Sigmoid colon (tissue), 7 donors: ENCODE data around the gene FOXQ1. TPM values are rescaled to one million over a fixed set of nuclear protein-coding genes. Genes with fewer than 3 reads are reported as not detected.

ENCODE experiments used
- DNase-seq: peaks from one replicate; pipeline ENCODE4 v3.0.0-alpha.2; 2019
- H3K27ac ChIP-seq, 4 donors: fragments of 200-600 bp; sonication (generic); one replicate each; pipeline ENCODE4 v1.5.1; 2016 to 2019; ENCODE audit warnings: mild to moderate bottlenecking in 1 of 4
- H3K27me3 ChIP-seq, 3 donors: fragments of 200-600 bp; sonication (generic); one replicate each; pipeline ENCODE4 v1.5.1; 2019; ENCODE audit warnings: mild to moderate bottlenecking in 1 of 3
- H3K36me3 ChIP-seq, 4 donors: fragments of 200-600 bp; sonication (generic); one replicate each; pipeline ENCODE4 v1.5.1; 2016 to 2019
- H3K4me1 ChIP-seq, 4 donors: fragments of 200-600 bp; sonication (generic); one replicate each; pipeline ENCODE4 v1.5.1; 2017 to 2019
- H3K4me3 ChIP-seq, 4 donors: fragments of 200-600 bp; sonication (generic); one replicate each; pipeline ENCODE4 v1.5.1; 2017 to 2019; ENCODE audit warnings: mild to moderate bottlenecking in 2 of 4, moderate library complexity in 1 of 4
- H3K9me3 ChIP-seq, 4 donors: fragments of 200-600 bp in 3 of 4; sonication (generic) in 3 of 4; one replicate each; pipeline versions ENCODE4 v1.5.1 to v1.6.1; 2013 to 2019
- CTCF ChIP-seq, 4 experiments: fragments of 450-650 bp in 3 of 4; fragments of 200-600 bp in 1 of 4; IDR thresholded peaks; one replicate each; pipeline ENCODE4 v1.5.1; 2016 to 2019; ENCODE audit warnings: antibody characterized with exemption in 4 of 4, mild to moderate bottlenecking in 3 of 4, moderate library complexity in 2 of 4
- EP300 ChIP-seq, 4 donors: sonication (generic); formaldehyde crosslinking; IDR thresholded peaks; one replicate each; pipeline ENCODE4 v1.6.1; 2017; ENCODE audit warnings: antibody characterized with exemption in 4 of 4
- POLR2A ChIP-seq, 2 donors: fragments of 450-650 bp; IDR thresholded peaks; one replicate each; pipeline ENCODE4 v1.6.1; 2016; ENCODE audit warnings: antibody characterized with exemption in 2 of 2, mild to moderate bottlenecking in 2 of 2, moderate library complexity in 2 of 2
- POLR2AphosphoS5 ChIP-seq, 4 donors: sonication (generic); formaldehyde crosslinking; IDR thresholded peaks; one replicate each; pipeline ENCODE4 v1.6.1; 2017; ENCODE audit warnings: antibody characterized with exemption in 4 of 4
- WGBS, 2 donors: extraction: QIAGEN DNeasy Blood & Tissue Kit; methylation state at CpG; one replicate each; pipeline ENCODE4 v1.1.7; 2013; 5-methylcytosine and 5-hydroxymethylcytosine counted together
- intact Hi-C: fragments of 100-400 bp; cut with DNase I; formaldehyde crosslinking; loops from one replicate; pipeline ENCODE4 v1.15.1; 2023
- polyA plus RNA-seq, 3 donors: library from polyadenylated mRNA; stranded (reverse); fragments of 200-250 nt; gene quantifications; one replicate each; pipeline ENCODE4 v1.2.3, GENCODE V29; 2013
- total RNA-seq, 4 donors: library from RNA; depleted of rRNA; stranded (reverse); fragments of >200 nt; gene quantifications; one replicate each; pipeline ENCODE4 v1.1.0, GENCODE V29; 2016
- donor health status: healthy with polysubstance abuse.
- donor health status: Bipolar disorder and iron deficiency.
- donor health status: healthy.

The FOXQ1 gene
- total and polyA plus RNA-seq, 7 donors, result 0.33 to 0.60 (median 0.34) TPM; not detected in 4

GRCh38 chr6:1296542-1296941, 15.4 kb upstream of the FOXQ1 start:
- TF ChIP-seq POLR2A (IDR thresholded peaks at IDR 0.05), result no peak
- no peak for TF ChIP-seq POLR2AphosphoS5 (IDR thresholded peaks at IDR 0.05)
- no peak for TF ChIP-seq CTCF (IDR thresholded peaks at IDR 0.05)
- H3K27ac ChIP-seq, result no peak overlapping the region
- DNase-seq, result no peak
- H3K9me3 ChIP-seq, result peaks cover 0 to 3% (median 0%) of the 10 kb centered on the region in 4 donors
- 62 to 75% methylated on average over 4 of the region's 4 CpGs for WGBS, 2 donors
- H3K4me1 ChIP-seq, result peaks cover 0 to 22% (median 9%) of the 10 kb centered on the region in 4 donors
- H3K36me3 ChIP-seq, result no peaks in the 10 kb centered on the region
- H3K4me3 ChIP-seq, result no peak overlapping the region
- intact Hi-C loops, result no loop called here
- no peaks in the 10 kb centered on the region for H3K27me3 ChIP-seq

DNA sequence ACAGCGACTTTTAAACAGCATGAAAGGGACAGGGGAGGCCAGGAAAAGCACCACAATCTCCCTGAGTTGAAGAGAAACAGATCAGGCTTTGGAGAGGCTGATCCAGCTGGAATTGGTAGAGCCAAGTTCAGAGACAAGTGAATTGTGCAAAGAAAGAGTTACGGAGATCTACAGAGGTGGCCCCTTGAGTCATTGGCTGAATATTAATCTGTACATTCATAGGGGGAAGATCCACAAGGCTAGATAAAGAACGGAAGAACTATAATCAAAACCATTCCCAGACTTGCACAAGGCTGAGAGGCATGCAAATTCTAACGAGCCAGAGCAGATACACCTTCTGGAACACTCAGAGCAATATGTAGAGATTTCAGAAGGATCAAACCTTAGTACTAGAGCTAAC, 14.2 kb upstream of the FOXQ1 start:
- 66 to 74% methylated on average over 4 of the region's 4 CpGs for WGBS, 2 donors
- intact Hi-C loops, result no loop called here

GRCh38 chr6:1298768-1299167, 13.1 kb upstream of the FOXQ1 start:
- Histone ChIP-seq H3K4me3 (no peak overlapping the region), H3K36me3 (no peaks in the 10 kb centered on the region), H3K27me3 (no peaks in the 10 kb centered on the region), H3K9me3 (peaks cover 0 to 3% (median 0%) of the 10 kb centered on the region in 4 donors), H3K27ac (no peak overlapping the region), H3K4me1 (peaks cover 0 to 22% (median 9%) of the 10 kb centered on the region in 4 donors)
- TF ChIP-seq CTCF (IDR thresholded peaks at IDR 0.05), result no peak
- no peak for TF ChIP-seq EP300 (IDR thresholded peaks at IDR 0.05)
- no peak for TF ChIP-seq POLR2A (IDR thresholded peaks at IDR 0.05)
- TF ChIP-seq POLR2AphosphoS5 (IDR thresholded peaks at IDR 0.05), result no peak
- 95 to 98% methylated on average over 2 of the region's 2 CpGs for WGBS, 2 donors
- intact Hi-C loops, result no loop called here
- DNase-seq, result no peak

More for the DNA sequence above, 14.2 kb upstream of the FOXQ1 start:
- no peak overlapping the region for H3K27ac ChIP-seq
- H3K36me3 ChIP-seq, result no peaks in the 10 kb centered on the region
- TF ChIP-seq CTCF (IDR thresholded peaks at IDR 0.05) (no peak), EP300 (IDR thresholded peaks at IDR 0.05) (no peak), POLR2AphosphoS5 (IDR thresholded peaks at IDR 0.05) (no peak), POLR2A (IDR thresholded peaks at IDR 0.05) (no peak)
- peaks cover 0 to 3% (median 0%) of the 10 kb centered on the region in 4 donors for H3K9me3 ChIP-seq
- peaks cover 0 to 22% (median 9%) of the 10 kb centered on the region in 4 donors for H3K4me1 ChIP-seq
- H3K4me3 ChIP-seq, result no peak overlapping the region
- no peak for DNase-seq
- no peaks in the 10 kb centered on the region for H3K27me3 ChIP-seq

DNA sequence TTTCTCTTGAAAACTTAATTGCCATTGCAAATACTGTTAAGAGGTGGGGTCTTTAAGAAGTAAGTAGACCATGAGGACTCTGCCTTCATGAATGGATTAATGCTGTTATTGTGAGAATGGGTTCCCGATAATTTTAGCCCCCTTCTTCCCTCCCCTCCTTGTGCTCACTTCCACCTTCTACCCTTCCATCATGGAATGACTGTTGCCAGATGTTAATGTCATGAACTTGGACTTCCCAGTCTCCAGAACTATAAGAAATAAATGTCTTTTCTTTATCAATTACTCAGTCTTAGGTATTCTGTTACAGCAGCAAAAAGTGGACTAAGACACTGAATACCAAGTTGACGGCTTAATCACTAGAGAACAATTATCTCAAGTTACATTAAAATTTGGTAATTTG, 5.8 kb upstream of the FOXQ1 start:
- Histone ChIP-seq H3K4me1 (peaks cover 0 to 6% (median 3%) of the 10 kb centered on the region in 4 donors), H3K4me3 (no peak overlapping the region), H3K27me3 (peaks cover 0 to 20% (median 13%) of the 10 kb centered on the region in 3 donors), H3K27ac (no peak overlapping the region), H3K36me3 (no peaks in the 10 kb centered on the region), H3K9me3 (peaks cover 0 to 8% (median 3%) of the 10 kb centered on the region in 4 donors)
- TF ChIP-seq POLR2A (IDR thresholded peaks at IDR 0.05) (no peak), POLR2AphosphoS5 (IDR thresholded peaks at IDR 0.05) (no peak), EP300 (IDR thresholded peaks at IDR 0.05) (no peak), CTCF (IDR thresholded peaks at IDR 0.05) (no peak)
- WGBS, 2 donors, result 92 to 98% methylated on average over 2 of the region's 2 CpGs
- intact Hi-C loops, result no loop called here
- DNase-seq, result no peak

GRCh38 chr6:1309366-1309765, 2.5 kb upstream of the FOXQ1 start:
- 18 to 45% methylated on average over 6 of the region's 6 CpGs for WGBS, 2 donors
- DNase-seq, result no peak
- Histone ChIP-seq H3K36me3 (no peaks in the 10 kb centered on the region), H3K27me3 (peaks cover 20 to 49% (median 40%) of the 10 kb centered on the region in 3 donors), H3K27ac (no peak overlapping the region), H3K9me3 (peaks cover 0 to 8% (median 3%) of the 10 kb centered on the region in 4 donors), H3K4me3 (no peak overlapping the region), H3K4me1 (peaks cover 0 to 33% (median 28%) of the 10 kb centered on the region in 4 donors)
- TF ChIP-seq POLR2AphosphoS5 (IDR thresholded peaks at IDR 0.05) (no peak), EP300 (IDR thresholded peaks at IDR 0.05) (no peak), POLR2A (IDR thresholded peaks at IDR 0.05) (no peak), CTCF (IDR thresholded peaks at IDR 0.05) (no peak)
- intact Hi-C loops, result no loop called here
